NCI-H1417 (cell line): ENCODE measurements around the gene PIGA.
A peak's percentile ranks its signal among the peaks of the same experiment; 100 is the strongest.
"Not testable (repeated sequence)": the region's sequence is repeated elsewhere in the genome, so short reads cannot be mapped to it uniquely, and the experiment has no call there.

Experiments
- DNase-seq, 3 experiments: peaks; one replicate each; lab custom pipeline; 2025; lab: John Stamatoyannopoulos, UW

PIGA gene

DNA sequence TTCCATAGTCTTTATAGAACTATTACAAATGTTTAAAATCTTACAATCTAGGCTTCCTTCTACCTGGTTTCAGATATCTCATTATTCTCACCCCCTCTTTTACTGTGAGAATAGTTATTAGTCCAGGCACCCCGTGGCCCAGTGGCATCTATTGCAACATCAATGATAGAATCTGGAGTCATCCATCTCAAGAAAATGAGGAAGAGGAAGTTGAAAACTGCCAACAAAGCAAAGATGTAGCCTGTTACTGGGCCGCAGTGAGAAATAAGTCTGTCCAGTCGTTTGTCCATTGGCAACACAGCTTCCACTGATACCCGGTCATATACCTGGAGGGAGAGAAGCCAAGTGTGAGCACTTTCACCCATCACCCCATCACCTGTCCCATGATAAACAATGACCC lies 13.9 kb downstream of the PIGA start:
- no peak for DNase-seq

GRCh38 chrX:15320297-15320696 lies 15.0 kb downstream of the PIGA start:
- no peak for DNase-seq

- no peak for DNase-seq
Observed at GRCh38 chrX:15319075-15319474, 16.2 kb downstream of the PIGA start.

- no peak for DNase-seq
Observed at GRCh38 chrX:15315509-15315908, 19.8 kb downstream of the PIGA start, which contains the start of gene ASB11. TSS of gene ASB11 (minus strand) at chrX:15315640. CDS start at chrX:15315605, 35 bp downstream.

DNA sequence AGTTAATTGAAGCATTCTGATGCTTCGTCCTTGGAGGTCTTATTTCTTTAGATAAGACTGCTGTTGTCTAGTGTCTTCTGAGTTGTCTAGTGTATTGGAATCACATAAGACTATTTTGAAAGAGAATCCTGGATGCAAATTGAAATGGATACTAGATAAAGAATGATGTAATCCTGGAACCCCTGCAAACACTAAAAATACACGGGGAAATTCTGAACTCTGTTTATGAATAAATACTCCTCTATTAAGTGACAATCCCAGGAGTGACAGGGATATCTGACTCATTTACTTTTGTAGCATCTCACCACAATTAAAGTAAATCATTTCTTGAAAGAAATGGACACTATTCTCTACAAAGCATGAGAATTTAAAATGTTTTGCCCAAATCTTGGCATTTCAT lies 20.9 kb downstream of the PIGA start:
- no peak for DNase-seq

DNA sequence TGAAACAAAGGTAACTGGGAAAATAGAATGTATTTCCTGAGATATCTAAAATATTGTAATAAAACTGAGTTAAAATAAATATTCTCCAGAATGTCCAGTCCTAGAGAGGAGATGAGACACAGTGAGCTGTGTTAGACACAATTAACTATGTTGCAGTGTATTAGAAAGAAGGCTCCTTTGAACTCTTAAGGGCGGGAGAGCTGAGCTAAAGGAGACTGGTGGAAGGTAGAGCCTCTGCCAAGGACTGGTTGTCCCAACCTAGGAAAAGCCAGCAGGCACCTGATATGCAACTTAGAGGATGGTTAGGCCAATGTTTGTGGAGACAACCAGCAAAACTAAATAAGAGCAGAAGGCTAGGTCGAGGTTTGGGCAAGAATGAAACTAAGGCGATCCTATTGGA lies 24.2 kb downstream of the PIGA start:
- DNase-seq, result no peak

GRCh38 chrX:15310117-15310516 lies 25.2 kb downstream of the PIGA start:
- DNase-seq, result peak in 2 of 3 experiments; percentile 57 to 89

- not testable (repeated sequence) for DNase-seq
Observed at GRCh38 chrX:15305899-15306298, 29.4 kb downstream of the PIGA start.

DNA sequence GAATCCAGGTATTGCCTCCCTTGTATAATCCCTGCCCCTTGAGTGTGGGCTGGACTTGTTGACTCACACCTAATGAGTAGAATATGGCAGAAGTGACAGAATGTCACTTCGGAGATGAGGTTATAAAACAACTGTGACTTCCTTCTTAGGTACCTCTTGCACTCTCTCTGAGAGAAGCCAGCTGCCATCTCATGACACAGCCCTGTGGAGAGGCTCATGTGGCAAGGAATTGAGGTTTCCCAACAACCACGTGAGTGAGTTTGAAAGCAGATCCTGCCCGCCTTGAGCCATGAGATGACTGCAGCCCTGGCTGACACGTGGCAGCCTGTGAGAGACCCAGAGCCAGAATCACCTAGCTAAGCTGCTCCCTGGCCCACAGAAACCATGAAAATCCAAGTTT lies 33.4 kb downstream of the PIGA start:
- DNase-seq, result peak in 2 of 3 experiments; percentile 4 to 9

GRCh38 chrX:15299941-15300851 lies 35.1 kb downstream of the PIGA start:
- peak in 2 of 3 experiments; percentile 5 to 62 for DNase-seq

- no peak for DNase-seq
Observed at GRCh38 chrX:15298780-15299179, 36.5 kb downstream of the PIGA start.

- peak in 1 of 3 experiments; percentile 10 for DNase-seq
Observed at GRCh38 chrX:15298201-15298600, 37.1 kb downstream of the PIGA start.

DNA sequence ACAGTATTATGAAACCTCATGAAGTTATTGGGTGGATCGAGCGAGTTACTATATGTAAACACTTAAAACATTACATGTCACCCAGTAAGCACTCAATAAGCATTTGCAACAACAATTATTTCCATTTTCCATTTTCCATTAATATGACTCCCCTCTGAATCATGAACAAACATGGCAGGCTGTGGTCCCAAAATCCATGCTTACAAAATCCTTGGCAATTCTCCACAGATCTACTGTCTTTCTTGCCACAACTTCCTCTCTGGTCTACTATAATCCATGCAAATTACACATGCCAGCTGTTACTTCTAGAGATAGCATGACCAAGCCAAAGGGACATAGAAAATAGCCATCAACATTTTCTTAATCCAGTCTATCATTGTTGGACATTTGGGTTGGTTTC lies 41.9 kb downstream of the PIGA start:
- DNase-seq, result no peak

- DNase-seq, result no peak
Observed at GRCh38 chrX:15292861-15293260, 42.5 kb downstream of the PIGA start.

DNA sequence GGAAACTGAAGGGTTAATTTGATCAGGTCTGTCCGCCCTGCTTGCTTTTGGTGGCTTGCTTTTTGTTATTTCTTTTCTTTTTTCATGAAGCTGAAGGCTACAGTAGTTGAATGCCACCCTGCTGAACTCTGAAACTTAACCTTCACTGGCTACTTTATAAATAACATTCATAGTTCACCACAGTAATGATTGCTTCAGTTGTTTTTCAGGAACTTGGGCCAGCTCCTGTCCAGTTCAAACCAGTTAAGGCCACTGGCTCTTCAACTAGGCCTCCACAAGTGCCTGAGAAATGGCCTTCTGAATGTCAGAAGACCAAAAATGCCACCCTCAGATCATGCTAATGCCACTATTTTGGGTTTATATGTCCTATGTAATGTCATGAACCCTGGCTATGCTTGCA lies 57.7 kb downstream of the PIGA start:
- no peak for DNase-seq

DNA sequence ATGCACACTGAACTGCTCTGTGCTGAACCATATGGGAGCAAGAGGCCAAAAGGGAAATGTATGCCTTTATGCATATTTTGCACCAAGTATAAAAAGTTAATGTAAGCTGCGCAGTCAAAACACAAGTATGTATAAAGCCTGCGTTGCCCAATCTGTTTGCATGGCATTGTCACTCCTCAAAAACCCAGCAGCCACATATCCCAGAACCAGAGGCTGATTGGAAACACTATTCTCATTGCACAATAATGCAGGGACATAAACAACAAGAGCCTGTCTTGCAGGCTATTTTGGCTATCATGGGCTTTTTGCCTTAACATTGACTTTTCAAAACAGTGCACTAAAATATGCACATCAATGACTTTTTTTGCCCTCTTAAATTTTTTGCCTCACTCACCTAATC lies 60.4 kb downstream of the PIGA start:
- DNase-seq, result no peak

DNA sequence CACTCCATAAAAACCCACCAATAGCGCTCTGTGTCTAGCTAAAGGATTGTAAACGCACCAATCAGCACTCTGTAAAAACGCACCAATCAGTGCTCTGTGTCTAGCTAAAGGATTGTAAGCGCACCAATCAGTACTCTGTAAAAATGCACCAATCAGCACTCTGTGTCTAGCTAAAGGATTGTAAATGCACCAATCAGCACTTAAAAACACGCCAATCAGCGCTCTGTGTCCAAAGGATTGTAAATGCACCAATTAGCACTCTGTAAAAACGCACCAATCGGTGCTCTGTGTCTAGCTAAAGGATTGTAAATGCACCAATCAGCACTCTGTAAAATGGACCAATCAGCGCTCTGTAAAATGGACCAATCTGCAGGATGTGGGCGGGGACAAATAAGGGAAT lies 62.0 kb downstream of the PIGA start:
- not testable (repeated sequence) for DNase-seq

DNA sequence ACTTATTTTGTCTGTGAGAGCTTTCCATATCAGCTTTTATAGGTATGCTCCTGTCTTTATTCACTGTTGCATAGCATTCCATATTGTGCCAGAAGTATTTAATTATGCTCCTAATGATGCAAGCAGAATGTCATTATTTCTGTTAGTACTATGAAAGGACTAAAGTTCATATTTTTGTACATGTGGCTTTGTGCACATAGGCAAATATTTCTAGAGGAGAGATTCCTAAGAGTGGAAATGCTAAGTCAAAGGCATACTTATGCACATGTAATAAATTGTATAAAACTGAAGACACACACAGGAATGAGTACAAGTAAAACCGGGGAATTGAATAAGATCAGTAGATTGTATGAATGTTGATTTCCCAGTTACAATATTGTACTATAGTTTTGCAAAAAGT lies 63.6 kb downstream of the PIGA start:
- DNase-seq, result no peak

DNA sequence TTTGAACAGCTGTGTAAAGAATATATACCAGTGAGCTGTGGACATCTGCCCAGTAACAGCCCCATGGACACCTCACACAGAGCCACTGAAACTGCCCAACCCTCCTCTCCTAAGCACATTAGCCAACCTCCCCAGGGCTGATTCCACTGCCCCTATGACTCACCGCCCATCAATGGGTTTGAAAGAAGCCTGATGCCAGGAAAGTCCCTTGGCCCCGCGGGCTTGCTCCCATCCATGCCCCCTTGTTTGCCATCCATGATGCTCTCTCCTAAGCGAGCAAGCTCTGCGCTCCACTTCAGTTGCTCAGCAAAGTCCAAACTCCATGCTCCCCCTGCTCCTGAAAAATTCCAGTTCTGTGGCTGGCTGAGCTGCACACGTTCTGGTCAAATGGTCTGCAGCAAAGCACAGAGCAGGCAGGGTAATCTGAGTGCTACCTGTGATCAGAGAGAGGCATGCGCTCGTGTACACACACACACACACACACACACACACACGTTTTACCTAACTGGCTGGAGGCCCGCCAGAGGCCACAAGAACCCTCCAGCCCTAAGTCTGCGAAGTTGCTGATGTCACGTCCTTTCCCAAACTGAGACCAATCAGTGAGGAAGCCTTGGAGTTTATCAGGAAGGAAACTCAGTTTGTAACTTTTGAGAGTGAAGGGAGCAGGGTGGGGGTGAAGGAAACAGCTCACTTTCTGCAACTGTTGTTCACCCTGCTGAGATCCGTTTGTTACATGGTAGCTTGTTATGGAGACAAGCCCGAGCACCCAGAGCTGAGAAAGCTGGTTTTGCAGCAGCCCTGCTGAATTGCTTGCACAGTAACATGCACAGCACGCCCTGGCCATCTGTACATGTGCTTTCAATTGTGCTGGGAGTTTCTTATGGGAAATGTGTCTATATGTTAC lies 65.5 kb downstream of the PIGA start, which contains the start of gene ASB9:
Gene ASB9 (minus strand): TSS at position 466 of the 904 bp plus-strand sequence. CDS start 209 bp downstream, at position 257.
- DNase-seq, result peak in 2 of 3 experiments; percentile 52 to 67
